Neuronal stem cell (in vitro differentiated cells): ENCODE measurements around the gene HDHD2.

Experiments
- DNase-seq: peaks from one replicate; pipeline ENCODE4 v3.0.0-alpha.2; 2013; ENCODE audit warnings: low spot score
- H2AFZ ChIP-seq: one replicate; pipeline ENCODE4 v1.6.1; 2013; ENCODE audit warnings: mild to moderate bottlenecking, low read length, inconsistent platforms
- H2AK5ac ChIP-seq: 2 replicates; pipeline ENCODE4 v1.6.1; 2013; ENCODE audit warnings: low read depth, mild to moderate bottlenecking, inconsistent platforms, low read length, moderate library complexity, mixed read lengths
- H2BK120ac ChIP-seq: 2 replicates; pipeline ENCODE4 v1.6.1; 2013; ENCODE audit warnings: low read depth, mild to moderate bottlenecking, inconsistent platforms, low read length, moderate library complexity, mixed read lengths
- H2BK12ac ChIP-seq: one replicate; pipeline ENCODE4 v1.6.1; 2013; ENCODE audit warnings: low read length, inconsistent platforms
- H2BK15ac ChIP-seq: 2 replicates; pipeline ENCODE4 v1.6.1; 2013; ENCODE audit warnings: mild to moderate bottlenecking, low read length, inconsistent platforms, mixed read lengths
- H2BK5ac ChIP-seq: one replicate; pipeline ENCODE4 v1.6.1; 2013; ENCODE audit warnings: inconsistent platforms, mild to moderate bottlenecking, low read length, moderate library complexity
- H3K14ac ChIP-seq: one replicate; pipeline ENCODE4 v1.6.1; 2013; ENCODE audit warnings: low read length, inconsistent platforms
- H3K18ac ChIP-seq: 2 replicates; pipeline ENCODE4 v1.6.1; 2013; ENCODE audit warnings: low read length, inconsistent platforms
- H3K23ac ChIP-seq: 2 replicates; pipeline ENCODE4 v1.6.1; 2013; ENCODE audit warnings: low read depth, mild to moderate bottlenecking, mixed read lengths, low read length, inconsistent platforms; ENCODE audit not compliant: poor library complexity
- H3K27ac ChIP-seq: replicated peaks from 3 replicates; pipeline ENCODE4 v1.5.1; 2013; ENCODE audit warnings: low read length, inconsistent platforms
- H3K27me3 ChIP-seq, 3 experiments: 2 replicates each; pipeline ENCODE4 v1.6.1; 2013; ENCODE audit warnings: low read length in 3 of 3, mild to moderate bottlenecking in 2 of 3, inconsistent platforms in 1 of 3, low read depth in 1 of 3, mixed read lengths in 1 of 3, moderate library complexity in 1 of 3; ENCODE audit not compliant: control insufficient read depth in 3 of 3, insufficient read depth in 3 of 3
- H3K36me3 ChIP-seq, 2 donors: replicated peaks in 1 of 2; 2 replicates each; pipeline ENCODE4 v1.6.1; 2013; ENCODE audit warnings: low read length in 2 of 2; ENCODE audit not compliant: control insufficient read depth in 2 of 2, insufficient read depth in 2 of 2
- H3K4ac ChIP-seq: 2 replicates; pipeline ENCODE4 v1.6.1; 2013; ENCODE audit warnings: inconsistent platforms, mild to moderate bottlenecking, low read length, moderate library complexity
- H3K4me1 ChIP-seq, 2 donors: 1 replicate in 1 of 2; 2 replicates in 1 of 2; pipeline ENCODE4 v1.6.1; 2013; ENCODE audit warnings: low read length in 2 of 2, low read depth in 1 of 2; ENCODE audit not compliant: control insufficient read depth in 2 of 2, insufficient read depth in 1 of 2
- H3K4me2 ChIP-seq: one replicate; pipeline ENCODE4 v1.6.1; 2013; ENCODE audit warnings: mild to moderate bottlenecking, low read length, inconsistent platforms; ENCODE audit not compliant: insufficient read depth, poor library complexity, severe bottlenecking
- H3K4me3 ChIP-seq, 2 donors: 2 replicates each; pipeline ENCODE4 v1.5.1; 2013; ENCODE audit warnings: low read length in 2 of 2, mild to moderate bottlenecking in 2 of 2, inconsistent platforms in 1 of 2, moderate library complexity in 1 of 2
- H3K79me1 ChIP-seq: one replicate; pipeline ENCODE4 v1.6.1; 2013; ENCODE audit warnings: low read depth, mild to moderate bottlenecking, inconsistent platforms, low read length, moderate library complexity
- H3K9ac ChIP-seq: one replicate; pipeline ENCODE4 v1.6.1; 2013; ENCODE audit warnings: mild to moderate bottlenecking, low read depth, low read length, inconsistent platforms; ENCODE audit not compliant: poor library complexity
- H3K9me3 ChIP-seq, 2 donors: replicated peaks in 1 of 2; 2 replicates each; pipeline versions ENCODE3 to v1.6.1; 2013; ENCODE audit warnings: low read length in 2 of 2, mild to moderate bottlenecking in 2 of 2, inconsistent platforms in 1 of 2, low read depth in 1 of 2, mixed read lengths in 1 of 2, moderate library complexity in 1 of 2; ENCODE audit not compliant: control insufficient read depth in 2 of 2, insufficient read depth in 1 of 2
- H4K8ac ChIP-seq: one replicate; pipeline ENCODE4 v1.6.1; 2013; ENCODE audit warnings: low read depth, mild to moderate bottlenecking, inconsistent platforms, low read length, moderate library complexity
- H4K91ac ChIP-seq: one replicate; pipeline ENCODE4 v1.6.1; 2013; ENCODE audit warnings: low read length, low read depth, mild to moderate bottlenecking, inconsistent platforms; ENCODE audit not compliant: poor library complexity
- WGBS, 2 donors: extraction: QIAGEN DNeasy Blood & Tissue Kit; methylation state at CpG; one replicate each; pipeline ENCODE4 v1.1.7; 2013; ENCODE audit warnings: missing lambda C conversion rate in 2 of 2, mixed read lengths in 1 of 2; ENCODE audit not compliant: insufficient read length in 2 of 2, insufficient replicate concordance in 1 of 2; ENCODE audit errors: extremely low coverage in 2 of 2; 5-methylcytosine and 5-hydroxymethylcytosine counted together

Gene HDHD2

GRCh38 chr18:47108998-47109405 lies 41.3 kb downstream of the HDHD2 start:
- peak overlapping the region; percentile 30 for H3K18ac ChIP-seq
- H3K4ac ChIP-seq: no peak overlapping the region
- no peak overlapping the region for H2BK120ac ChIP-seq
- peaks cover 4 to 91% of the 10 kb centered on the region in 2 donors for H3K36me3 ChIP-seq
- H3K23ac ChIP-seq: no peak overlapping the region
- H2BK5ac ChIP-seq: no peak overlapping the region
- H2AK5ac ChIP-seq: no peak overlapping the region
- H2BK15ac ChIP-seq: no peak overlapping the region
- H3K27me3 ChIP-seq: no peaks in the 10 kb centered on the region
- no peak overlapping the region for H2BK12ac ChIP-seq
- H3K14ac ChIP-seq: no peak overlapping the region
- DNase-seq: no peak
- no peak overlapping the region for H3K9ac ChIP-seq
- no peak overlapping the region for H3K27ac ChIP-seq
- H3K9me3 ChIP-seq: no peaks in the 10 kb centered on the region
- no peak overlapping the region for H3K4me3 ChIP-seq
- no peak overlapping the region for H4K8ac ChIP-seq
- no CpG with 5 or more reads among the region's 7 CpGs for WGBS, 2 donors
- no peak overlapping the region for H2AFZ ChIP-seq
- no peak overlapping the region for H3K4me2 ChIP-seq
- no peaks in the 10 kb centered on the region for H3K79me1 ChIP-seq
- peaks cover 2 to 12% of the 10 kb centered on the region in 2 donors for H3K4me1 ChIP-seq
- H4K91ac ChIP-seq: no peak overlapping the region

DNA sequence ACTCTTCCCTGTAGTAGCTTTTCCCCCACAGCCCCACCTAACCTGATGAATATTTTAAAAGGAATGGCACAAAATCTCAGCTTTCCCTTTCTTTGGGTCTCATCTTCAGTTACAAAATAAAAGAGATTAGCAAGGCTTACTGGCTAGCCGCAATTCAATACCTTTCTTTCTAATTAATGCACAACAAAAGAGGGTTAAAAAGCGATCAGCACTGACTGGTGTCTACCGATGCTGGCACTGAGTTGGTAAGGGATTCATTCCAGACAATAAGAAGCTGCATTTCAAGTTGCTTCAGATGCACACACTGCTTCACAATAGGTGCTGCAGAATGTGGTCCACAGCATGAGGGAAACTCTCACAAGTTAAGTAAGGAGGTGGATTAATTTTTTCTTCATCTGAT lies 41.9 kb downstream of the HDHD2 start:
- no peak overlapping the region for H2BK12ac ChIP-seq
- H3K18ac ChIP-seq: no peak overlapping the region
- H3K4me3 ChIP-seq: no peak overlapping the region
- H3K27me3 ChIP-seq: no peaks in the 10 kb centered on the region
- H3K23ac ChIP-seq: no peak overlapping the region
- H2BK120ac ChIP-seq: no peak overlapping the region
- no peak overlapping the region for H4K91ac ChIP-seq
- H2BK5ac ChIP-seq: no peak overlapping the region
- peak; percentile 29 for DNase-seq
- peaks cover 2 to 11% of the 10 kb centered on the region in 2 donors for H3K4me1 ChIP-seq
- peaks cover 4 to 90% of the 10 kb centered on the region in 2 donors for H3K36me3 ChIP-seq
- no peak overlapping the region for H3K27ac ChIP-seq
- H3K4ac ChIP-seq: no peak overlapping the region
- no peaks in the 10 kb centered on the region for H3K79me1 ChIP-seq
- H4K8ac ChIP-seq: no peak overlapping the region
- H2BK15ac ChIP-seq: no peak overlapping the region
- no peak overlapping the region for H3K14ac ChIP-seq
- H2AFZ ChIP-seq: no peak overlapping the region
- no peak overlapping the region for H2AK5ac ChIP-seq
- no peak overlapping the region for H3K4me2 ChIP-seq
- WGBS, 2 donors: no CpG with 5 or more reads among the region's 3 CpGs
- no peak overlapping the region for H3K9ac ChIP-seq
- no peaks in the 10 kb centered on the region for H3K9me3 ChIP-seq

DNA sequence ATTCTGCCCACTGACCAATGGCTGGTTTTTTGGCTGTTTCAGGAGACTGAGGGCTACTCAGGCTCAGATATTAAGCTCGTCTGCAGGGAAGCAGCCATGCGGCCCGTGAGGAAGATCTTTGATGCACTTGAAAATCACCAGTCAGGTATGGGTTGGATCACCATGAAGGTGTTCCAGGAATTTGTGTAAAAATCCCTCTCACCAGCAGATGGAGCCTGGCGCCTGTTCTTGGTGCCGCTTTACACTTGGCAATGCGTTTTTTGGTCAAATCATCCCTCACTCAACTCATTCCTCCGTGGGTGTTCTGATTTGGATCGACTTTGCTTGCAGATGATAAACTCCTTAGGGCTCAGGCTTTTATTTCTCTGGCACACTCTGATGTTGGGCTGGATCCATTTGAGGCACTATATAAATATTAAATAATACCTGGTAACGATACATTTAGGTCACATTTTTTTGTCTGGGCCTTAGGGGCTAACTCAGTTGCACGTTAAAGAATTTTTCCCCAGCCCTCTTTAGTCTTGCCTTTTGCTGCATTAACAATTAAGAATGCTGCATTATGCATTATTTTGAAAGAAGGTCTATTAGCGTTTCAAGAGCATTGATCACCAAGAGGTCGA lies 50.0 kb downstream of the HDHD2 start:
- no peaks in the 10 kb centered on the region for H3K79me1 ChIP-seq
- no peak overlapping the region for H3K9ac ChIP-seq
- H2BK15ac ChIP-seq: no peak overlapping the region
- H3K27me3 ChIP-seq: no peaks in the 10 kb centered on the region
- no peak overlapping the region for H3K4me3 ChIP-seq
- H3K4me2 ChIP-seq: no peak overlapping the region
- no peak overlapping the region for H2AK5ac ChIP-seq
- H3K4me1 ChIP-seq: peaks cover 0 to 7% of the 10 kb centered on the region in 2 donors
- no peak overlapping the region for H3K27ac ChIP-seq
- no peak overlapping the region for H2BK5ac ChIP-seq
- H3K4ac ChIP-seq: no peak overlapping the region
- H3K18ac ChIP-seq: no peak overlapping the region
- H4K8ac ChIP-seq: no peak overlapping the region
- H4K91ac ChIP-seq: no peak overlapping the region
- DNase-seq: peak; percentile 46
- H2BK12ac ChIP-seq: no peak overlapping the region
- no CpG with 5 or more reads among the region's 12 CpGs for WGBS, 2 donors
- no peak overlapping the region for H2BK120ac ChIP-seq
- peaks cover 2 to 18% of the 10 kb centered on the region in 2 donors for H3K36me3 ChIP-seq
- no peak overlapping the region for H3K14ac ChIP-seq
- H3K9me3 ChIP-seq: no peaks in the 10 kb centered on the region
- H2AFZ ChIP-seq: no peak overlapping the region
- no peak overlapping the region for H3K23ac ChIP-seq

- H3K14ac ChIP-seq: no peak overlapping the region
- H2BK15ac ChIP-seq: no peak overlapping the region
Observed at GRCh38 chr18:47095810-47096209, 54.5 kb downstream of the HDHD2 start.

More at GRCh38 chr18:47095810-47096209, 54.5 kb downstream of the HDHD2 start:
- Histone ChIP-seq H2BK120ac (no peak overlapping the region), H3K4me3 (no peak overlapping the region), H3K27ac (no peak overlapping the region), H3K9me3 (no peaks in the 10 kb centered on the region), H3K4me1 (peaks cover 0 to 7% of the 10 kb centered on the region in 2 donors), H2AFZ (no peak overlapping the region), H3K79me1 (no peaks in the 10 kb centered on the region), H3K27me3 (no peaks in the 10 kb centered on the region), H2BK5ac (no peak overlapping the region), H4K91ac (no peak overlapping the region), H3K9ac (no peak overlapping the region), H2AK5ac (no peak overlapping the region), H4K8ac (no peak overlapping the region), H2BK12ac (no peak overlapping the region), H3K4me2 (no peak overlapping the region), H3K23ac (no peak overlapping the region), H3K18ac (no peak overlapping the region), H3K36me3 (no peaks in the 10 kb centered on the region), H3K4ac (no peak overlapping the region)
- no CpG with 5 or more reads among the region's 3 CpGs for WGBS, 2 donors
- DNase-seq: no peak
